NCI-H2107 treated with DMSO at 0.1 percent for 48 hours (cell line): ENCODE results near the gene SPPL3.
"Not testable (repeated sequence)": the region's sequence is repeated elsewhere in the genome, so short reads cannot be mapped to it uniquely, and the experiment has no call there.

Source experiments
- DNase-seq: peaks from one replicate; lab custom pipeline; 2025; ENCODE audit not compliant: unreplicated experiment; lab: John Stamatoyannopoulos, UW

The SPPL3 gene

GRCh38 chr12:120845696-120846095 lies 58.5 kb downstream of the SPPL3 start:
- no peak for DNase-seq

GRCh38 chr12:120844768-120845449 lies 59.2 kb downstream of the SPPL3 start:
- DNase-seq: no peak

GRCh38 chr12:120844297-120844696 lies 59.9 kb downstream of the SPPL3 start:
- DNase-seq: no peak

GRCh38 chr12:120843472-120843871 lies 60.7 kb downstream of the SPPL3 start:
- DNase-seq: no peak

GRCh38 chr12:120842595-120842994 lies 61.6 kb downstream of the SPPL3 start:
- DNase-seq: no peak

- DNase-seq: no peak
Observed at GRCh38 chr12:120841525-120841924, 62.6 kb downstream of the SPPL3 start.

- no peak for DNase-seq
Observed at GRCh38 chr12:120839503-120839902, 64.7 kb downstream of the SPPL3 start.

- not testable (repeated sequence) for DNase-seq
Observed at GRCh38 chr12:120838629-120839383, 65.4 kb downstream of the SPPL3 start.

- no peak for DNase-seq
Observed at GRCh38 chr12:120836114-120836684, 68.0 kb downstream of the SPPL3 start.

- peak; percentile 57 for DNase-seq
Observed at GRCh38 chr12:120835657-120836056, 68.5 kb downstream of the SPPL3 start.

GRCh38 chr12:120835304-120835612 lies 68.9 kb downstream of the SPPL3 start:
- no peak for DNase-seq

GRCh38 chr12:120834489-120835303 lies 69.5 kb downstream of the SPPL3 start:
- peak; percentile 24 for DNase-seq

GRCh38 chr12:120833849-120834248 lies 70.3 kb downstream of the SPPL3 start:
- DNase-seq: no peak

- DNase-seq: no peak
Observed at GRCh38 chr12:120832737-120833136, 71.4 kb downstream of the SPPL3 start.

GRCh38 chr12:120831648-120832267 lies 72.4 kb downstream of the SPPL3 start:
- DNase-seq: no peak

- no peak for DNase-seq
Observed at GRCh38 chr12:120830966-120831365, 73.2 kb downstream of the SPPL3 start.

GRCh38 chr12:120830052-120830940 lies 73.9 kb downstream of the SPPL3 start:
- no peak for DNase-seq

GRCh38 chr12:120826335-120826734 lies 77.8 kb downstream of the SPPL3 start:
- DNase-seq: no peak

- DNase-seq: peak; percentile 13
Observed at GRCh38 chr12:120825337-120825736, 78.8 kb downstream of the SPPL3 start.
